HG03575 (cell line): ENCODE results near the gene RTN4.
"Not testable (repeated sequence)": the region's sequence is repeated elsewhere in the genome, so short reads cannot be mapped to it uniquely, and the experiment has no call there.

ENCODE experiments used
- ATAC-seq: cut with Tn5 transposase; IDR thresholded peaks from one replicate; pipeline ENCODE4 v1.9.1; 2021; ENCODE audit not compliant: unreplicated experiment, insufficient number of reproducible peaks, low FRiP score; ENCODE audit errors: extremely low read depth

Gene RTN4

GRCh38 chr2:55014962-55015939 is 35.0 kb downstream of the RTN4 start:
- ATAC-seq = no peak

GRCh38 chr2:55013936-55014335 is 36.3 kb downstream of the RTN4 start:
- ATAC-seq = no peak

- no peak for ATAC-seq
Observed at GRCh38 chr2:55012672-55013484, 37.4 kb downstream of the RTN4 start.

DNA sequence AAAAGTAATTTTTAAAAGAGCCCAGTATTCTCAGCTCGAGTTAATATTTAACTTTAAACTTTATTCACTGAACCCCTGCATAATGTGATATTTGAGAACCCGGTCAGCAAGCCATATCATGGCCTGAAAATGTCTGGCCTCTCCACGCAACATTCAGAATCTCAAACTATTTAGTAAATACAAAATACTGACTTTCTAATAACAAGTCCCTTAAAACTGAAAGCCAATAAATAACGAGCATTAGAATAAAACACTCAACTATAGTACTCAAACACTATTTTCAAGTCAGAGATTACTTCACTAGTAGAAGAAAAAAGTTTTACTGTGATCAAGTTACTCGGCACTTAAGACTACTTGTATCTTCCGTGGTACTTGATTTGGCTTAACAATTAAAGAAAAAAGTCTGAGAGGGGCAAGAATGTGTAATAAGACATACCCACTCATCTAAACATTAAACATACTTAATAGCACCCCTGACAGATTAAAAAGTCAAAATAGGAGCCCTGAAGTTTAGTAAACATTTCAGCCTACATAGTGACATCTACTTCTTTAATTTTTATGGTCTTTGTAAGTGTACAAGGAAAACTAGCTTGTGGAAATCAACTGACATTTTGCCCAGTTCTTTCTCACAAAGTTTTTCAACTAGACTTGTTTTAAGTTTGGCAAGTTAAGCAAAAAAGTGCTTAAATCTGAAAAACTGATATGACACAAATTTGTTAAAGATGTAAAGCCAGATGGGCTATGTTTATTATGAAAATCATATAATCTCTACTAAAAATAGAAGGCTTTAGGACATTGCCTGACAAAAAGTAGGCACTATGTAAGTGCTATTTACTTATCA is 38.2 kb downstream of the RTN4 start:
- ATAC-seq = no peak

GRCh38 chr2:55010915-55011314 is 39.3 kb downstream of the RTN4 start:
- no peak for ATAC-seq

DNA sequence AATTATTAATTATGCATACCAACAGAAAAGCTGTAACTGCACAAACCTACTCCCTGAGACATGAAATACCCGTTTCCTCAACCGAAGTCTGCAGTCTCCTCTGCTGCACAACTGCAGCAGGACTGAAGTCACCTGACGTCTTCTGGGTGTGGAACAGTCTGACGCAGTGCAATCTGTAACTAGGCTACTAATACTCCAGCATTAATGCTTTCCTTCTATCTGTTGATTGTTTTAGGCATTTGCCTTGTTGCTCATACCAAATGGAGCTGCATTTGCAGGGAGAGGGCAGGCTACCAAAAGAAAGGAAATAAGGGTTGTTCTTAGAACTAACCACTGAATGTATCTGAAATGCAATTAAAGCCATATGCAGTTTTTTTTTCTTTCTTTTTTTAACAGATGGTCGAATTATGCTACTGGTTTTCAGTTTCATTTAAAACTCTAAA is 40.1 kb downstream of the RTN4 start:
- ATAC-seq = peak; percentile 48

DNA sequence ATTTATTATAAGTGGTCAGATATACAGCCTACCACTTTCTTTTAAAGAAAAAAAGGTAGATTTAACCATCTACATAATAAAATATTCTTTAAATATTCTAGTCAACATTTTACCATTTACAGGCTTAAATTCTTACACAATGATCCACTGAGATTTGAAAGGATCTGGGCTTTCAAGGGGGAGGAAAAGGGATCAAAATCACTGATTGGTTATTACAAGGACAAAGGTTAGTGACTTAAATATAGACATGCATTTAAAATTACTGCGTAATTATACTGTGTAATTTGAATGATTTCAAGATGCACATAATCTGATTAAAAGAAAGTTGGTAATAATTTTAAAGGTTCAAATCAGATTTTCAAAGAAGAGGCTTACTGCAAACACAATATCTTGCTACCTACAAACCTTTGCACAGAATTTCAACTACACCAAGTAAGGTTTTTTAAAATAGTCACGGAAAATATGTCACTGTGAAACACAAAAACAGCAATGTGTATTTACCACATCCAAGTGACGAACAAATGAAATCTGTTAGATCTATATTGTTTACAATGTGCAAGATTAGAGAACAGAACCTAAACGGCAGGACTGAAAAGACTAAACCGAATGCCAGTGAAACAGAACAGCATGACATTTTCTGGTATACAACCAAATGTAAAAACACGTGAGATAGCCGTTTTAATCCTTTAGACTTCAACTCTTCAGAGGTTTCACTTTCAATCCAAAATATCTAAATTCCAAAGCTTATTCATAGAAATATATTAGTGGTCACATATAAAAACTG is 40.8 kb downstream of the RTN4 start:
- ATAC-seq = peak; percentile 11

DNA sequence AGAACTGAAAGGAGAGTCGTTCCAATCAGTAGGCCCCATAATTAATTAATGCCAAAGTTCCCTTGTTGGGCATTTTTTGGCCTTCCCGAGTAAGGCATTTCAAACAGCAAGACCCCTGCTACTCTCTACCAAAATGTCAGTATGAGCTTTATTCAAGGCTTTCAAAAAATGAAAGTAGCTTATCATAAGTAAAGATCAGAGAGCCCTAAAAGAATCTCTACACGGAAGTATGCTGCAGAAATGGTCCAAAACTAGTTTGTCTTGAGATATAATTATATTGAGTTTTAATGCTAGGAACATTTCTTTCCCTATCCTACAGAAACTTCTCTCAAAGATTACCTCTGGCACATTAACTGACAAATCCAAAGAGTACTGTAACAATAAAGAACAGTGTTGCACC is 43.9 kb downstream of the RTN4 start:
- ATAC-seq = no peak

GRCh38 chr2:55003706-55004639 is 46.3 kb downstream of the RTN4 start:
- no peak for ATAC-seq

DNA sequence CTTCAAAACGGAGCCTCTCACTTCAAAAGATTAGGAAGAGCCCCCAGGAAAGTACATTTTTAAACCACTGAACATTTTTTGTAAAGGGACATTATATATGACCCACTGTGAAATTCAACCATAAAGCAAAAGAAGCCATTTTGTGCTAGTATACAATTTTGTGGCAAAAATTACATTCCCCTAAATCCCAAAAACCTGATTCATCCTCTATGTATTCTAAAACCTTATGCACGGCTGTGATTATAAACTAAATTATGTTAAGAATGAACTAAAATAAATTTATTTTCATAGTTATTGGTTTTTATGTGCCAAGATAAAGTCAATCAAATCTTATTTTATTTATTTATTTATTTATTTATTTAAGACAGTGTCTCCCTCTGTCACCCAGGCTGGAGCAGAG is 48.5 kb downstream of the RTN4 start:
- ATAC-seq = no peak

DNA sequence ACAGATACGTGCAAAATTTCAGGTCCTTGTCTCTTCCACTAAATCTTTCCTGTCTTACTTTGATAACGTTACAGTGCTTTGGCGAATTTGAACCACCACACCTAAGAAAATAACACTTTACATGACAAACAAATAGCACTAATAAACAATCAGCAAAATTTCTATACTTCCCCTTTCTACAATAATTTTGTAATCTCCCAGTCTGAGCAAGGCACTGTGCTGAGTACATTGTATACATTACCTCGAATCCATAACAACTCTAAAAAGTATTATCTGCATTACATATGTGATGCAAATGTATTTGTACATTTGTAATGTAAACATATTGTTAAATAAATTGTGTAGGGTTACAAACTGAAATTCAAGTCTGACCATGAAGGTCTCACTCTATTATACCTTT is 49.9 kb downstream of the RTN4 start:
- no peak for ATAC-seq

DNA sequence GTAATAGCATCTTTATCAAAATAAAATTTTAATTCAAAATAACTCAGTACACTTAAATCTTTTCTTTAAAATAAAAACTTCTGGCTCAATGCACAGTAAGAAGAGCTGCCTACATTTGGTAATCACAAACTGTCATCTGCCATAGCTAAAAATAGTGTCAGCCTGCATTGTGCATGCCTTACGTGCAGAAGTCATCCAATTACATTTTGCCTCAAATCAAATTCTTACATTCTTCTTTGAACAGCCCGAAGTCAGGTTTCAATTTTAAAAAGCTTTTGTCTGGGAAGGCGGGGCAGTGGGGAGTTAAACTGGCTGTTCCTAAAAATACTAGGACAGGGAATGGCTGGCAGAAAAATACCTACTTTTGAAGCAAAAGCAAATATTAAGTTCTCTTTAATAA is 51.1 kb downstream of the RTN4 start:
- ATAC-seq = no peak

DNA sequence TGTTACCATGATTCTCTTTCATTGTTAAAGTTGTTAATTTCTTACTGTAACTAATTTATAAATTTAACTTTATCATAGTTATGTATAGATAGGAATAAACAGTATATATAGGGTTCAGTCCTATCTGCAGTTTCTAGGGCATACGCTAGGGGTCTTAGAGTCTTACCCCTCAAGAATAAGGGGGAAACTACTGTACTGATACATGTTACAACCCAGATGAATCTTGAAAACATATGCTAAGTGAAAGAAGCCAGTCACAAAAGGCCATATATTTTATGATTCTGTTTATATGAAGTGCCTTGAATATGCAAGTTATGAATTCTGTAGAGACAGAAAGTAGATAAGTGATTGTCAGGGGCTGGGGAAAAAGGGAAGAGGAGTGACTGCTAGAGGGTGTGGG is 52.4 kb downstream of the RTN4 start:
- no peak for ATAC-seq

- no peak for ATAC-seq
Observed at GRCh38 chr2:54995553-54995952, 54.7 kb downstream of the RTN4 start.

- not testable (repeated sequence) for ATAC-seq
Observed at GRCh38 chr2:54990694-54991093, 59.6 kb downstream of the RTN4 start.

DNA sequence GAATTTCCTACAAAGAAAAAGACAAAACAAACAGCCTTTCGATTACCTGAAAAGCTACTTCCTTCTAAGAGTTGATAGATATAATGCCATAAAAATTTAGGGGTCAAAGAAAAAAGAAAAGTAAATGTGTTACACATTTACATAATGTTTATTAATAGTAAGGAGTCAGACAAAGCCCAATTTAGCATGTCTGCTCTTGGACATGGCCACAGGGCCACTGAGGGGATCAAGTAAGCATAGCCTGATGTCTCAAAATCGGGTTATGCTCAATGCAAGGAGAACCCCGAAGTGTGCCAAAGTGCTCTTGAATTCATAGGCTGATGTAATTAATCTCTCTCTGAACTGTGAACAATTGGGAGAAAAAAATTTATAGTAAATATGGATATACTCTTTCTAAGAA is 61.6 kb downstream of the RTN4 start:
- ATAC-seq = no peak

DNA sequence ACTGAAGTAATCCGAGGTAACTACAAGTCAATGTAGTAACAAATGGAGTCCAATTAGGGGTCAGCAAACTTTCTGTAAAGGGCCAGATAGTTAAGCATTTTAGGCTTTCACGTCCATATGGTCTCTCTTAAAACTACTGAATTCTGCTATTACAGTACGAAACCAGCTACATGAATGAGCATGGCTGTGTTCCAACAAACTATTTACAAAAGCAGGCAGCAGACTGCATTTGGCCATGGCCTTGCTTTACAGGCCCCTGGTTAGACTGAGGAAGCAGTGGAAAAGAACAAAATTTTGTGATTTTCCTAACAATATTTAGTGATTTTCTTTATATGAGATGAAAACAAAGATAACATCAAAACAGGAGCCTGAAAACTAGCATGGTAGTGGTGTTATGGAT is 64.0 kb downstream of the RTN4 start:
- ATAC-seq = no peak
